ENCODE measurements around the gene RGMB. TPM values are rescaled to one million over a fixed set of nuclear protein-coding genes. Genes with fewer than 3 reads are reported as not detected.

RGMB gene
- total RNA-seq, 1 experiment from 2014 or later: 19.3 TPM

DNA sequence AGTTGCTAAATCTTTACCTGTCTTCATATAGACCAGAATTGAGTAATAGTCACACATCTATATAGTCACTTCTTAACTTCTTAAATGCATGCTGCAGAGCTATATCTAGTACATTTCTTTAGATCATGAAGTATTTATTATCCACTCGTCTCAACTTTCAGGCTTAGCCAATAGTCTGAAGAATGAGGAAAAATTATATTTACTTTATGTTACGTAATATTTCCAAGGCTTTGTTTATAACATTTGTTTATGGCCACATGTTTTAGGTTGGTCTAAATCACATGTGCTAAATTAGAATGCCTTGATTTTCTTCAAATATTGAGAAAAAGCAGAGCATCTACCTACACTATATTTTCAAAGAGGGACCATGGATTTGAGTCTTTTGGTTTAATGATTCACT lies 47.2 kb upstream of the RGMB start:
- Histone ChIP-seq H4K8ac (replicated peaks; ENCODE audit: insufficient read length, low read depth, low read length) (no peak overlapping the region), H3K4me2 (ENCODE audit: insufficient read depth, insufficient read length, low read length) (no peak overlapping the region), H4K91ac (ENCODE audit: insufficient read length, low read depth, low read length) (no peak overlapping the region), H3K9me3 (ENCODE audit: control insufficient read depth, low read depth, low read length) (no peaks in the 10 kb centered on the region), H2AK5ac (ENCODE audit: insufficient read length, low read length) (no peak overlapping the region), H2BK20ac (ENCODE audit: low read depth, low read length, poor library complexity, severe bottlenecking) (no peak overlapping the region), H2BK12ac (ENCODE audit: insufficient read length, low read depth, low read length) (no peak overlapping the region), H3K27me3 (ENCODE audit: insufficient read depth, low read length) (no peaks in the 10 kb centered on the region), H3K4ac (ENCODE audit: low read depth, low read length) (no peak overlapping the region), H3K79me2 (ENCODE audit: insufficient read depth, low read length) (no peaks in the 10 kb centered on the region), H3K18ac (ENCODE audit: insufficient read length, low read depth, low read length) (no peak overlapping the region), H2BK15ac (ENCODE audit: low read depth, low read length) (no peak overlapping the region), H2AFZ (ENCODE audit: low read length) (no peak overlapping the region), H2BK120ac (ENCODE audit: low read depth, low read length, poor library complexity, severe bottlenecking) (no peak overlapping the region), H3T11ph (ENCODE audit: low read length) (no peak overlapping the region), H3K56ac (ENCODE audit: insufficient read length, low read depth, low read length) (no peak overlapping the region), H3K14ac (ENCODE audit: insufficient read depth, low read length) (no peak overlapping the region), H3K4me1 (ENCODE audit: insufficient read depth, low read length) (no peaks in the 10 kb centered on the region), H4K5ac (ENCODE audit: insufficient read length, low read depth, low read length) (no peak overlapping the region), H2BK5ac (ENCODE audit: insufficient read length, low read length) (no peak overlapping the region), H3K23ac (ENCODE audit: insufficient read length, low read depth, low read length) (no peak overlapping the region), H3K27ac (ENCODE audit: insufficient read length, low read depth, low read length) (no peak overlapping the region), H3K79me1 (ENCODE audit: insufficient read depth, low read depth, low read length, poor library complexity, severe bottlenecking) (no peaks in the 10 kb centered on the region), H4K20me1 (ENCODE audit: control insufficient read depth, insufficient read depth, insufficient read length) (no peaks in the 10 kb centered on the region), H3K9ac (ENCODE audit: extremely low read depth, insufficient read length, low read length) (no peak overlapping the region), H3K23me2 (ENCODE audit: insufficient read length, low read depth, low read length, poor library complexity, severe bottlenecking) (no peaks in the 10 kb centered on the region)
- Mint-ChIP-seq H3K27me3 (ENCODE audit: low read depth) (no peaks in the 10 kb centered on the region), H3K27ac (no peak overlapping the region), H3K4me1 (no peaks in the 10 kb centered on the region), H3K36me3 (ENCODE audit: insufficient read depth in 1 of 3, low read depth in 3 of 3) (no peaks in the 10 kb centered on the region), H3K4me3 (no peak overlapping the region), H3K9me3 (no peaks in the 10 kb centered on the region; a peak in 1 of 5 replicates)
- TF ChIP-seq, protein P1, sequence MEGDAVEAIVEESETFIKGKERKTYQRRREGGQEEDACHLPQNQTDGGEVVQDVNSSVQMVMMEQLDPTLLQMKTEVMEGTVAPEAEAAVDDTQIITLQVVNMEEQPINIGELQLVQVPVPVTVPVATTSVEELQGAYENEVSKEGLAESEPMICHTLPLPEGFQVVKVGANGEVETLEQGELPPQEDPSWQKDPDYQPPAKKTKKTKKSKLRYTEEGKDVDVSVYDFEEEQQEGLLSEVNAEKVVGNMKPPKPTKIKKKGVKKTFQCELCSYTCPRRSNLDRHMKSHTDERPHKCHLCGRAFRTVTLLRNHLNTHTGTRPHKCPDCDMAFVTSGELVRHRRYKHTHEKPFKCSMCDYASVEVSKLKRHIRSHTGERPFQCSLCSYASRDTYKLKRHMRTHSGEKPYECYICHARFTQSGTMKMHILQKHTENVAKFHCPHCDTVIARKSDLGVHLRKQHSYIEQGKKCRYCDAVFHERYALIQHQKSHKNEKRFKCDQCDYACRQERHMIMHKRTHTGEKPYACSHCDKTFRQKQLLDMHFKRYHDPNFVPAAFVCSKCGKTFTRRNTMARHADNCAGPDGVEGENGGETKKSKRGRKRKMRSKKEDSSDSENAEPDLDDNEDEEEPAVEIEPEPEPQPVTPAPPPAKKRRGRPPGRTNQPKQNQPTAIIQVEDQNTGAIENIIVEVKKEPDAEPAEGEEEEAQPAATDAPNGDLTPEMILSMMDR (conservative IDR thresholded peaks at IDR 0.05): no peak
- DNase-seq: no peak
- no CpG with 5 or more reads among the region's 2 CpGs for WGBS (ENCODE audit: extremely low coverage, insufficient read length, low lambda C conversion rate)
